ENCODE data around the gene BCKDHB. TPM values are rescaled to one million over a fixed set of nuclear protein-coding genes. Genes with fewer than 3 reads are reported as not detected.

Gene BCKDHB
- total RNA-seq, 4 donors from 2014 or later = 7.8 to 17.1 (median 11.1) TPM

DNA sequence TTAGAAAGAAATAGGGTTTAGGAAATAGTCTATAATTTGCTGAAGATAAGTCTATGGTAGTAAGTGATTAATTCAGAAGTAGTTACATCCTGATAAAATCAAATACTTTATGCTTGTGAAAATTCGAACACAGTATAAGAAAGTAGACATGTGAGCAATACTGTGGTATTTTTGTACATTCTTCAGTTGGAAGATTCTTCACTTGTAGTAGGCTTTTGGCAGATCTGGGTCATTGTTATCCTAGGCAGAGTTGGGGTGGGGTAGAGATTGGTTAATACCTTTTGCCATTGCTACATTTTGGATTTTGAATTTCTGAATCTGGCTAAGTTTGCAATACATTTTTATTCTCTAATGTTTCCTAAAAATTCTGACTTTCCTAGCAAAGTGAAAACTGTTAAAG, 197.5 kb downstream of the BCKDHB start:
- intact Hi-C loops (cut with DNase I; ENCODE audit: low total_unique reads) = no loop called here
- no peak for TF ChIP-seq POLR2A (IDR thresholded peaks at IDR 0.05)
- no peak overlapping the region for H3K4me3 ChIP-seq (ENCODE audit: low read depth, poor library complexity, severe bottlenecking)
- DNase-seq (ENCODE audit: low spot score in 2 of 2) = no peak
- WGBS, 2 donors = 66 to 67% methylated on average over 1 of the region's 1 CpG

GRCh38 chr6:80314531-80314930, 208.1 kb downstream of the BCKDHB start:
- TF ChIP-seq CTCF (IDR thresholded peaks at IDR 0.05) (no peak), POLR2A (IDR thresholded peaks at IDR 0.05) (no peak)
- DNase-seq (ENCODE audit: low spot score in 2 of 2) = no peak
- intact Hi-C loops (cut with DNase I; ENCODE audit: low total_unique reads) = no loop called here
- H3K4me3 ChIP-seq (ENCODE audit: low read depth, poor library complexity, severe bottlenecking) = no peak overlapping the region
- 96 to 97% methylated on average over 12 of the region's 13 CpGs for WGBS, 2 donors

DNA sequence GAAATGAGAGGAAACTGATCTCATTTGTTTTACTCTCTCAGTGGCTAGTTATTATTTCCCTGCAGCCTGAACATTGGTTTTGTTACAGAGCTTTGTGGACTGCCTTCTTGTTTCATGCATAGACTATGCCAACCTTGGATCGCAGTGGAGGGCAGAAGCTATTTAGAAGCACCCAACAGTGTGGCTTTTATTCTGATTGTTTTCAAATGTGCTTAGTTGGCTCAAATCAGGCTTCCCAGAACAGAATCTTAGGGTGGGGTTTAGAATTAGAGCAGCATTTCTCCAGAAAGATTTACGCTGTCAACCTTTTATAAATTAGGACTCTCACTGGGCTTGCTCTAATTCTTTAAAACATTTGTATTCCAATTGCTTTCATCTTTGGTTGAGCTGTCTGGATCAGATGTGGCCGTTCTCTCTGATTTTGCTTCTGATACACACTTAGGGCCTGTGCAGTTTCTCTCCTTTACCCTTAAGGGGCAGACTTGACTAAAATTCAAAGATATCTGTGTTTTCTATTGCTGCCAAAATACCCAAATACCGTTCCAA, 210.3 kb downstream of the BCKDHB start:
- no peak for DNase-seq (ENCODE audit: low spot score in 2 of 2)
- H3K4me3 ChIP-seq (ENCODE audit: low read depth, poor library complexity, severe bottlenecking) = no peak overlapping the region
- 60 to 66% methylated on average over 4 of the region's 4 CpGs for WGBS, 2 donors
- intact Hi-C loops (cut with DNase I; ENCODE audit: low total_unique reads) = no loop called here
- no peak for TF ChIP-seq CTCF (IDR thresholded peaks at IDR 0.05)
- TF ChIP-seq POLR2A (IDR thresholded peaks at IDR 0.05) = no peak

DNA sequence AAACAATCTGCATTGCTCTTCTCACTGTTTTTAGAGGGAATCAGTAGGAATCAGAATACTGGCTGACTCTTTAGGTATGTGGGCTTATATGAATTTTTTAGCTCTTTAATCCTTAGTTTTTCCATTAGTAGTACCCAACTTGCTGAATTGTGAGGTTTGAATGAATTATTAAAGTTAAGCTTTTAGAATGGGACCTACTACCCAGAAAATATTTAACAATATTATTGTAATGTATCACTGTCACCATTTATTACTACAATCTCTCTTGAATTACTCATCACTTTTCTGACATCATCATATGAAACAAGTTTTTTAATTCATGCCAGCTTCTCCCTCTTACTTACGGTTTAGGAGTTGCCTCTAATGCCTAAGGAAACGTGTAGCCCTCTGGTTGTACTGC, 212.7 kb downstream of the BCKDHB start:
- no peak overlapping the region for H3K4me3 ChIP-seq (ENCODE audit: low read depth, poor library complexity, severe bottlenecking)
- TF ChIP-seq CTCF (IDR thresholded peaks at IDR 0.05) = no peak
- TF ChIP-seq POLR2A (IDR thresholded peaks at IDR 0.05) = no peak
- DNase-seq (ENCODE audit: low spot score in 2 of 2) = no peak
- 25 to 40% methylated on average over 2 of the region's 2 CpGs for WGBS, 2 donors
- intact Hi-C loops (cut with DNase I; ENCODE audit: low total_unique reads) = no loop called here

- intact Hi-C loops (cut with DNase I; ENCODE audit: low total_unique reads) = no loop called here
- no peak overlapping the region for H3K4me3 ChIP-seq (ENCODE audit: low read depth, poor library complexity, severe bottlenecking)
- 88 to 90% methylated on average over 2 of the region's 2 CpGs for WGBS, 2 donors
- no peak for DNase-seq (ENCODE audit: low spot score in 2 of 2)
- TF ChIP-seq POLR2A (IDR thresholded peaks at IDR 0.05) = no peak
- TF ChIP-seq CTCF (IDR thresholded peaks at IDR 0.05) = no peak
Observed at GRCh38 chr6:80321011-80321410, 214.5 kb downstream of the BCKDHB start.

DNA sequence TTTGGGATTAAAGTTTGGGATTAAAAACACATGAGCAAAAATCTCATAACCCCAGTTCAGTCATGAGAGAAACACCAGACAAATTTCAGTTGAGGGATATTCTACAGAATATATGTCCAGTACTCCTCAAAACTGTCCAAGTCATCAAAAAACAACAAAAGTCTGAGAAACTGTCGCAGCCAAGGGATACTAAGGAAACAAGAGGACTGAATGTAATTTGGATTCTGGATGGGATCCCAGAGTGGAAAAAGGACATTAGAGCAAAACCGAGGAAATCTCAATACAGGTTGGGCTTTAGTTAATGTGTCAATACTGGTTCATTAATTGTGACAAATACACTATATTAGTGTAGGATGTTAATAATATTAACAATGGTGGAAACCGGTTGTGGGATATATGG, 219.3 kb downstream of the BCKDHB start:
- intact Hi-C loops (cut with DNase I; ENCODE audit: low total_unique reads) = no loop called here
- 57 to 64% methylated on average over 3 of the region's 3 CpGs for WGBS, 2 donors
- DNase-seq (ENCODE audit: low spot score in 2 of 2) = no peak
- no peak overlapping the region for H3K4me3 ChIP-seq (ENCODE audit: low read depth, poor library complexity, severe bottlenecking)
- TF ChIP-seq CTCF (IDR thresholded peaks at IDR 0.05) (no peak), POLR2A (IDR thresholded peaks at IDR 0.05) (no peak)

Data from lower leg skin (tissue), 4 donors.